Fibroblast of mammary gland (primary cell): ENCODE results near the gene ADGRD1.

Experiments
- DNase-seq: peaks from one replicate; pipeline ENCODE4 v3.0.0-alpha.2; 2010; ENCODE audit warnings: low read depth
- H3K4me3 ChIP-seq: 2 replicates; pipeline ENCODE4 v1.5.1; 2011; ENCODE audit warnings: low read depth, mild to moderate bottlenecking, low read length, moderate library complexity; ENCODE audit not compliant: control insufficient read depth
- TF ChIP-seq, protein P1 (sequence below): conservative IDR thresholded peaks from 2 replicates; pipeline ENCODE4 v1.5.1; 2011; ENCODE audit warnings: low read depth, low read length, inconsistent platforms; ENCODE audit not compliant: control insufficient read depth, insufficient read depth

Gene ADGRD1

DNA sequence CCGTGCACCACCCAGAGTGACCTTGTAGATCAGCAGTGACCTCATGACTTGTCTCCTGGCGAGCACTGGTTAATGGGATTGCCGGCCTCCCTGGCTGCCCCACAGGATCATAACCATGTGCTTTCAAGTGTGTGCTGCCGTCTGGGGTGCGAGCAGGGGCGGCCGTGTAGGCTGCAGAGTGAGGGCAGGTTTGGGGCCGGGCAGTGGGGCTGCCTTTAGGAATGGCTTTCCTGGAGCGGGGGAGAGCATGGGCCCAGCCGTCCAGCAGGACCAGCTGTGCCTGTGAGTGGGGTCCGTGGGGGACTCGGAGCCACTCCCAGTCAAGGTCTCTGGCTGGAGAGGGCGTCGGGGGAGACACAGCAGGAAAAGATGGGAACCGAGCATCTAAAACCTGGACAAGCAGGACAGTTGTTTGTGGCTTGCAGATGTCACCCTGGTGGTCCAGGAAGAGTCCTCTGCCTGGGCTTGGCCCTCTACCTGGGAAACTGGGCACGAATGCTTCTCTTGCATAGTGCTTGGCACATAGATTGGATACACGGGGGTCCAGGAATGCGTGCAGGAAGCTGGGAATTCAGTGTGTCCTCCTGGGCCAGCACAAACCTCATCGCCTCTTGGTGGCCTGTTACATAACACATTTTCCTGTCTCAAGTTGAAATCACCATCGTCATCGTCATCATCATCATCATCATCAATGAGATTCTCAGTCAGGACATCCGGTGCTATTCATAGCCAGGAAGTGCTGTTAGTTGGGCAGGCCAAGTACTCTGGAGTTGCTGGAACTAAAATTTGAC is 96.0 kb downstream of the ADGRD1 start:
- DNase-seq = no peak
- H3K4me3 ChIP-seq = no peak overlapping the region
- TF ChIP-seq, protein P1, sequence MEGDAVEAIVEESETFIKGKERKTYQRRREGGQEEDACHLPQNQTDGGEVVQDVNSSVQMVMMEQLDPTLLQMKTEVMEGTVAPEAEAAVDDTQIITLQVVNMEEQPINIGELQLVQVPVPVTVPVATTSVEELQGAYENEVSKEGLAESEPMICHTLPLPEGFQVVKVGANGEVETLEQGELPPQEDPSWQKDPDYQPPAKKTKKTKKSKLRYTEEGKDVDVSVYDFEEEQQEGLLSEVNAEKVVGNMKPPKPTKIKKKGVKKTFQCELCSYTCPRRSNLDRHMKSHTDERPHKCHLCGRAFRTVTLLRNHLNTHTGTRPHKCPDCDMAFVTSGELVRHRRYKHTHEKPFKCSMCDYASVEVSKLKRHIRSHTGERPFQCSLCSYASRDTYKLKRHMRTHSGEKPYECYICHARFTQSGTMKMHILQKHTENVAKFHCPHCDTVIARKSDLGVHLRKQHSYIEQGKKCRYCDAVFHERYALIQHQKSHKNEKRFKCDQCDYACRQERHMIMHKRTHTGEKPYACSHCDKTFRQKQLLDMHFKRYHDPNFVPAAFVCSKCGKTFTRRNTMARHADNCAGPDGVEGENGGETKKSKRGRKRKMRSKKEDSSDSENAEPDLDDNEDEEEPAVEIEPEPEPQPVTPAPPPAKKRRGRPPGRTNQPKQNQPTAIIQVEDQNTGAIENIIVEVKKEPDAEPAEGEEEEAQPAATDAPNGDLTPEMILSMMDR = no peak

DNA sequence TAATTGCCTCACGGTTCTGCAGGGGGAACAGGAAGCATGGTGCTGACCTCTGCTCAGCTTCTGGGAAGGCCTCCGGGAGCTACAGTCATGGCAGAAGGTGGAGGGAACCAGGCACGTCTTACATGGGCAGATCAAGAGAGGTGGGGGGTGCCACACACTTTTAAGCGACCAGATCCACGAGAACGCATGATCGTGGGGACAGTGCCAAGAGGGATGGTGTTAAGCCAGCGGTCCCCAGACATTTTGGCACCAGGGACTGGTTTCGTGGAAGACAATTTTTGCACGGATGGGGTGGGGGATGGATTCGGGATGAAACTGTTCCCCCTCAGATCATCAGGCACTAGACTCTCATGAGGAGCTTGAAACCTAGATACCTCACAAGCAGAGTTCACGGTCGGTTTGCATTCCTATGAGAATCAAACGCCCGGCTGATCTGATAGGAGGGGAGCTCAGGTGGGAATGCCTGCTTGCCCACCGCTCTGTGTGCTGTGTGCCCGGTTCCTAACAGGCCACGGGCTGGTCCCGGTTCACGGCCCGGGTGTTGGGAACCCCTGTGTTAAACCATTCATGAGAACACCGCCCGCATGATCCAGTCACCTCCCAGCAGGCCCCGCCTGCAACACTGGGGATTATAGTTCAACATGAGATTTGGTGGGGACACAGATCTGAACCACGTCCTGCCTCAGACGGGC is 96.9 kb downstream of the ADGRD1 start:
- DNase-seq = no peak
- TF ChIP-seq, protein P1 = no peak

DNA sequence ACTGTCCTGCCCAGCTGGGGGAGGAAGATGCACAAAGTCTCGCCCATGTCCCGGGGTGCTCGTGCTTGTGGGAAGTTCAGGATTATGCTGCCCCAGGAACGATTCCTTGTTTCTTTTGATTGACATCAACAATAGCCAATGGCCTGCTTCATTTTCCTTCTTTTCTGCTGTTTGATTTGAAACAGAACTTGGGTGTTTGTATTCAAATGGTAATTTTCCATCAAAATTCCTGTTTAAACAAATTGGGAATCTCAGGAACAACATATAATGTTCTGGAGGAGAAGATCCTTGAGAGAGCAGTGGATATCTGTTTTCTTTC is 97.4 kb downstream of the ADGRD1 start:
- TF ChIP-seq, protein P1 = no peak
- DNase-seq = peak; percentile 7
- H3K4me3 ChIP-seq = no peak overlapping the region

More for the DNA sequence above, 96.9 kb downstream of the ADGRD1 start:
- no peak overlapping the region for H3K4me3 ChIP-seq

DNA sequence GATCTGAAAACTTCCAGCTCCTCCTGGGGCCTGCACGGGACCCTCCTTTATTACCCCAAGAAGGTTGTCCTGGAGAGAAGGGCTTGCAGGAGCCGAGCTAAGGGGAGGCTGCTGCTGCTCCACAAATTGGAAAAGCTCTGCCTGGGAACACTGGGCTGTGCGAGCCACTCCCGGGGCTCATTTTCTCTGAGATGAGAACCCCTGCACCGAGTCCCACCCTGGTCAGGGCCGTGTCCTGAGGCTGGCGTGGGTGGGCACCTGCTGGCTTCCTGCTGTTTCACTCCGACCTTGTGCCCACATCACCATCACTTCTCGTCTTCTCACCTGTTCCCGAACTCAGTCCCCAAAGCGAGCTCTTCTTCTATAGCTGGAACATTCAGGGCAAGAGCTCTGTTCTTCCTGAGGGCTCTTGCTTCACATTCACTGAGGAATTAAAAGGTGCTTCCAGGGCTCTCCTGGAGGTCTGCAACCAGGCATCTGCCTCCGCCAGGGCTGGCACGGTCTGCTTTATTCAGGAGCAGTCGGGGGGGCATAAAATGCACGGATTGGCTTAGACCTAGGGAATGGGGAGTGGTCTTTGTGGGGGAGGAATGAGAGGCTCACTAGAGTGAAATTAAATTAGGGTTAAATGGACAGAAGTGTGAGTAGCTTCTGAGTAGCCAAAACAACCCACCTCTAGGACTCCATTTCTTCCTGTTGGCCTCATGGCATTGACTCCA is 98.5 kb downstream of the ADGRD1 start:
- H3K4me3 ChIP-seq = no peak overlapping the region
- TF ChIP-seq, protein P1 = no peak
- no peak for DNase-seq

DNA sequence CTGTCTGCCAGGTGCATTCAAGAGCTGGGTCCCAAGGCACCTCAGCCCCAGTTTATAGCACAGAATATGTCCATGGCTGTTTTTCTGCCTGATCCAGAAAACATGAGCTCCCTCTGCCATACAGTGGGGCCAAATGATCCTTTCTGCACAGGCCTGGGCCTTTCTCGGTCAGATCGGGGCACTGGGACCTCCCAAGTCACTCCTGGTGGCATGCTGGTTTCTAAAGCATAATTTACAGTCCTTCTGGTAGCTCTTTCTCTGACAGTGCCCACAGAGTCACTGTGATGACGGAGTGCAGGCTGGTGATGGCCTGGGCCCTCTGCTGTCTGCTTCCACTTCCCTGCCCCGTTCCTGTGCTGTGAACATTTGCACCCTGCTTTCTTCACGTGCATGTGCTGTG is 99.2 kb downstream of the ADGRD1 start:
- H3K4me3 ChIP-seq = no peak overlapping the region
- no peak for DNase-seq
- TF ChIP-seq, protein P1 = no peak

DNA sequence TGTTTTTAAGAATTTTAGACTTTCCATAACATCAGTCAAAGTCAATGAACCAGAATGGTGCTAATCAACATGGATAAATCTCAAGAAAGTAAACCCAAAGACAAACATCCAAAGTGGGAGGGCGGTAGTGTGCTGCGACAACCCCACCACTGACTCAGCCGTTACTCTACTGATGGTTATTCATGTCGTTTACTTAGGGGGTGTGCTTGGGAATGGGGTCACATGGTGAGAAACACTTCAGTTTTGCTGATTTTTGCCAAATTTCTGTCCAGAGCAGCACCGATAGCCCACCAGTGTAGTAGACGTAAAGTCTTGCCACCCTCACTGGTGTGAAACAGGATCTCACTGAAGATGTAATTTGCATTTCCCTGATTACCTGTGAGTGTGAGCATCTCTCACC is 99.9 kb downstream of the ADGRD1 start:
- TF ChIP-seq, protein P1 = no peak

More for the DNA sequence above, 99.9 kb downstream of the ADGRD1 start:
- DNase-seq = no peak
- no peak overlapping the region for H3K4me3 ChIP-seq
